Measurements from ENCODE around the gene IGF1R.

Gene IGF1R

DNA sequence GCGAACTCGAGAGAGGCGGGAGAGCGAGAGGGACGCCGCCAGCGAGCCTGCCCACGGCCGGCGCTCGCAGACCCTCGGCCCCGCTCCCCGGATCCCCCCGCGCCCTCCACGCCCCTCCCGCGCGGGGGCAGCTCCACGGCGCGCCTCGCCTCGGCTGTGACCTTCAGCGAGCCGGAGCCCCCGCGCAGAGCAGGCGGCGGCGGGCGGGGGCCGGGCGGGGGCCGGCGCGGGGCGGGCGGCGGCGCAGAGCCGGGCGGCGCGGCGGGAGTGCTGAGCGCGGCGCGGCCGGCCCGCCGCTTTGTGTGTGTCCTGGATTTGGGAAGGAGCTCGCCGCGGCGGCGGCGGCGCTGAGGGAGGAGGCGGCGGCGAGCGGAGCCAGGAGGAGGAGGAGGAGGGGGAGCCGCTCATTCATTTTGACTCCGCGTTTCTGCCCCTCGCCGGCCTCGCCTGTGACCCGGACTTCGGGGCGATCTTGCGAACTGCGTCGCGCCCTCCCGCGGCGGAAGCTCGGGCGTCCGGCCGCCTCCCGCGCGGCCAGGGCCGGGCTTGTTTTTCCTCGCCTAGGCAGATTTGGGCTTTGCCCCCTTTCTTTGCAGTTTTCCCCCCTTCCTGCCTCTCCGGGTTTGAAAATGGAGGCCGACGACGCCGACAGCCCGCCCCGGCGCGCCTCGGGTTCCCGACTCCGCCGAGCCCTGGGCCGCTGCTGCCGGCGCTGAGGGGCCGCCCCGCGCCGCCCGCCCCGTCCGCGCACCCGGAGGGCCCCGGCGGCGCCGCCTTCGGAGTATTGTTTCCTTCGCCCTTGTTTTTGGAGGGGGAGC lies 524 bp downstream of the IGF1R start:
- DNase-seq (ENCODE audit: low read depth), result no peak

DNA sequence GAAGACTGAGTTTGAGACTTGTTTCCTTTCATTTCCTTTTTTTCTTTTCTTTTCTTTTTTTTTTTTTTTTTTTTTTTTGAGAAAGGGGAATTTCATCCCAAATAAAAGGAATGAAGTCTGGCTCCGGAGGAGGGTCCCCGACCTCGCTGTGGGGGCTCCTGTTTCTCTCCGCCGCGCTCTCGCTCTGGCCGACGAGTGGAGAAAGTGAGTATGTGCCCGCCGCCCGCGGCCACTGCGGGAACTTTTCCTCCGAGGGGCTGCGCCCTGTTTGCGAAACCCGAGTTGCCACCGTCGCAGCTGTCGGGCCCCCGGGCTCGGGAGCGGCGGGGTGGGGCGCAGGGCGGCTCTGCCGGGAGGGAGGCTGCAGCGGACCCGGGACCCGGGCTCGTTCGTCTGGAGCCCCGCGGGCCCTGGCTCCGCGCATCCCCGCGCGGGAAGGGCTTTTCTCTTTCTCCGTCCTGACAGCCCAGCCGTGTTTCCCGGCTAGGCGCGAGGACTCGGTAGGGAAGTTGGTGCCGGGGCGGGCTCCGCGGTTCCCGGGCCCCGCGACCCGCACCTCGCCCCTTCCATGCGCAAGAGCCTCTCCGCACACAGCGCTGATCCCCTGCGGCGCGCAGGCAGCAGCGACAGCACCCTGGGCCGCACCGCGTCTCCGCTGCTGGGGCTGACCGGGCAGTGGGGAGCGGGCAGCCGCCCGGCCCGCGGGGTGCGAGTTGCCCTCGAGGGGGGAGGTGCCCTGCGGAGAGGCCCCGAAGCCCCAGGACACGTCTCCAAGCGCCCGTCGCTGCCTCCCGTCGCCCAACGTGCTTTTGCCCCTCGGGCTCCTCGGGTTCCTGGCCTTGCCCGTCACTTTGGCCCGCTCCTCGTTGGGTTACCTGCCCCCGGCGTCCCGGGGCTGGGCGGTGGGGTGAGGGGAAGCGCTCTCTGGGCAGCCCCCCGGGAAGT lies 1.4 kb downstream of the IGF1R start:
- DNase-seq (ENCODE audit: low read depth), result no peak

DNA sequence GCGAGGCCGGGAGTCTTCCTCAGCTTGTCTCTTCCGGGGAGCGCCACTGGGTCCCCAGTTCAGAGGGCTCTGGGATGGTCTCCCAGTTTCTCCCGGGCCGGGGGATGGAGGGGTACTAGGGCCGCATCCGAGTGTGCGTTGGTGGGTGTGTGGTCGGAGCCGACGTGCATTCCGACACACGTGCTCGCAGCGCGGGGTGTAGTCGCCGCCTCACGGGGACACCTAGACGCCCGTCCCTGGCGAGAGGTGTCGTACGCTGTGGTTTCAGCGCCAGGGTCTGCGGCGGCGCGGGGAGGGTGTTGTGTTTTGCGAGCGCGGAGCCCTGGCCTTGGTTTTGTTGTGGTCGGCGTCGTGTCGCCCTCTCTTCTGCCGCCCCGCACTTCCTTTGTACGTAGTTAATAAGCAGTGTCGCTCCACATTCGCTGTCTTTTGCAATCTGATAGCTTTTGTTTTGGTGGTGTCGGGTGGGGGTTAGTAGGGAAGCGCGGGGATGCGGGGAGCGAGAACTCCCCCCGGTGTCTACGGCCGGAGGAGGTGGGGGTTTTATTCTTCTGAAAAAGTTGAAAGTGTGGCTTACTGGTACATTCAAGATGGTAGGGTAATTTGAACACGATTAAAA lies 2.2 kb downstream of the IGF1R start:
- no peak for DNase-seq (ENCODE audit: low read depth)

DNA sequence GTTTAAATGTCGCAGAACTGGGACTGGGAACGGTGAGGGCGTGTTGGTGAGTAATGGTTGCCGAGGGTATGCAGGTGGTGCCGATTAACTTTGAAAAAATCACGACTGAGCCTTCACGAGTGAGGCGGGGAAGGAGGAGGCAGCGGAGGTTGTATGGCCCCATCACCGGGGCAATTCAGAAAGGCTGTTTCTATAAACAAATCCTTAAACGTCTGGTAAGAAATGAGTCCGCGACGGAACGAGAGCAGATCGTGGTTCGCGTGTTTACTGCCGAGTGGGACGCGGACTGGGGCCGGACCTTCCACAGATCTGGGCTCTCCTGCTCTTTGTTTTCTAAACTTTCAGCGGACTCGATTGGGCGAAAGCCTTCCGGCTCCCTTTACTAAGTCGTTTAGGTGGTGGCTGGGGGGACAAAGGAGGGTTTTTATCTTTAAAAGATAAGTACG lies 2.7 kb downstream of the IGF1R start:
- DNase-seq (ENCODE audit: low read depth), result no peak

DNA sequence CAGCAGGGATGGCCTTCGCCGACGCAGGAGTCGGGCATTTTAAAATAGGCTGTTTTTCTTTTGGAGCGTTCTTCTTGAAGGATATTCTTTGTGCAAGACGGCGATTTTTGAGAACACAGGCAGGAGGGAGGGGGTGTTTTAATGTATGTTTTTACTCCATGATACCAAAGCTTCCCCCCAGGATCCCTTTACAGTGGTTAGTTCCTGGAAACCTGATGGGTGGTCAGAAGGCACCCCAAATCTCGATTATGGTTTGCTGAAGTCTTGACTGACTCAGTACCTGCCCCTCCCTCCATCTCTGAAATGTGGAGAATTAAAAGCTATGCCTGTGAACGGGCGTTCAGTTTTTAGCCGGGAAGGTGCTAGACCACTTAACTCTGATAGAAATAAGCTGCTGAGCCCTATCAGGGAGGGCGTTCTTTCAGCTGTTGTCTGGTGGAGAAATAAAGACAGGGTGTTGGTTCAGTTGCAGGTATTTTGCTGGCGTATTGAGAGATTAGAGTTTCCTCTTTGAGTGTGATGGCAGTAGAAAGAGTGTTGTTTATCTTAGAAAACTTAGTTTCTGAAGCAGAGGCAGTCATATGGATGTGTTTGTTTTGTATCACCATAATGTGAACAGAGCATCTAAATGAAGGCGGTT lies 3.4 kb downstream of the IGF1R start:
- DNase-seq (ENCODE audit: low read depth), result no peak

DNA sequence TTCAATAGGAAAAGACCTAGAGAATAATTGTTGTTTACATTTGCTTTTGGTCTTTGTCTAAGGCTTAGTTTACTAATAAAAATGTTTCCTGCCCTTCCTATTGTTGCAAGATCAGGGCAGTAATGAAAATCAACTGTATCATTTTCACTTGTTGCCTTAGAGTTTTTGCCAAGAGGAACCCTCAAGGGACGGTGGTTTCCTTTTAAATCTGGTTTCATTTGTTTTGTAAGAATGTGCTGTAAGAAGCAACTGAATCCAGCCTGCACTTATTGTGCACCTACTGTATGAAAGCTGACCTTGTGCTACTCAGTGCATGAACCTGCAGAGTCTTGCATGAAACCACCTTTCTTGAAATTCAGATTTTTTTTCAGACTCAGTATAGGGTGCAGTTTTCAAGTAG lies 5.3 kb downstream of the IGF1R start:
- DNase-seq (ENCODE audit: low read depth), result no peak

DNA sequence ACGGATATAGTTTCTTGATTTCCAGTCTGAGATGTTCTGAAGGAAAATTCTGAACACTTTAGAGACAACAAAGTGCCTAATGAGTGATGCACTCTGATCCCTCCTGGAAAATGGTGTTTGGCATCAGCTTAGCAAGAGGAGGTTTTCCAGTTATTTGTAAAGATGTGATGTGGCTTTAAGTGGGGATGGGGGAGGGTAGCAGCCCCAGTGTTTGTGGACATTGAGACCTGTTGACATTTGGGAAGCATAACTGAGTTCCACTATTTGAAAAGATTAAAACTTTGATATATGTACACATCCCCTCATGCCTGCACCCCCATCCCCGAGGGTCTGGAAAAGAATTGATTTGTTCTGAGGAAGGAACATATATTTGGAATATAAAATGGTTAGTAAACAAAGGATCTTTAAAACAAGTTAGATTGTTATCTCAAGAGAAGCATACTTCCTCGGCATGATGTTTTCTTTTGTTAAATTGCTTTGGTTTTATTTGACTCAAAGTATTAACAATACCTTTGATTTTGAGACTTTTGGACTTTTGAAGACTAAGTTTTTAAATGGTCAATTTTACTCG lies 6.5 kb downstream of the IGF1R start:
- DNase-seq (ENCODE audit: low read depth), result no peak

DNA sequence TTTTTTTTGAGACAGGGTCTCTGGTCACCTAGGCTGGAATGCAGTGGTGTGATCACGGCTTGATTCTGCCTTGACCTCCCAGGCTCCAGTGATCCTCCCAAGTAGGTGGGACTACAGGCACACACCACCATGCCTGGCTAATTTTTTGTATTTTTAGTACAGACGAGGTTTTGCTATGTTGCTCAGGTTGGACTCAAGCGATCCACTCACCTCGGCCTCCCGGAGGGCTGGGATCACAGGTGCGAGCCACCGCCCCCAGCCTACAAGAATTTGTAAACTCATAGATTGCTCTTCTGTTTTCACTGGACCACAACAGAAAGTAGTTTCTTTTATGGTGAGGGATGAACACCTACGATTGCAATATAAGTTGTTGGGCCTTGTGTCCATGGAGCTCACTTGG lies 7.4 kb downstream of the IGF1R start:
- no peak for DNase-seq (ENCODE audit: low read depth)

DNA sequence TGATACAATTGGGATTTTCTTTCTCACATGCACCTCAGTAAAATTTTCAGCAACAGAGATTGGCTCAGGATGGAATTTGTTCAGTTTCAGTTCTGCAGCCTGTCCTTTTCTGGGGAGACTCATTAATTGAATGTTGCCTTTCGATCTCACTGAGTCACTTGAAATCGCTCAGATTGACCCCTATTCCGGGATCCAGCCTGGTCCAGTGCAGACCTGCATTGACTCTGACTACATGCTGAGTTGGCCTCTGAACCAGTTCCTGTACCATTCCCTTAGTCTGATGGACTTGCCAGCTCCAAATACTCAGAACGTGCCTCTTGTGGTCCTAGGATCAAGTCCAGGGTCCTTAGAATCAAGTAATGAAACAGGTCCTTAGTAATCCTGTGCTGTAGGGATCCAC lies 9.4 kb downstream of the IGF1R start:
- DNase-seq (ENCODE audit: low read depth), result no peak

DNA sequence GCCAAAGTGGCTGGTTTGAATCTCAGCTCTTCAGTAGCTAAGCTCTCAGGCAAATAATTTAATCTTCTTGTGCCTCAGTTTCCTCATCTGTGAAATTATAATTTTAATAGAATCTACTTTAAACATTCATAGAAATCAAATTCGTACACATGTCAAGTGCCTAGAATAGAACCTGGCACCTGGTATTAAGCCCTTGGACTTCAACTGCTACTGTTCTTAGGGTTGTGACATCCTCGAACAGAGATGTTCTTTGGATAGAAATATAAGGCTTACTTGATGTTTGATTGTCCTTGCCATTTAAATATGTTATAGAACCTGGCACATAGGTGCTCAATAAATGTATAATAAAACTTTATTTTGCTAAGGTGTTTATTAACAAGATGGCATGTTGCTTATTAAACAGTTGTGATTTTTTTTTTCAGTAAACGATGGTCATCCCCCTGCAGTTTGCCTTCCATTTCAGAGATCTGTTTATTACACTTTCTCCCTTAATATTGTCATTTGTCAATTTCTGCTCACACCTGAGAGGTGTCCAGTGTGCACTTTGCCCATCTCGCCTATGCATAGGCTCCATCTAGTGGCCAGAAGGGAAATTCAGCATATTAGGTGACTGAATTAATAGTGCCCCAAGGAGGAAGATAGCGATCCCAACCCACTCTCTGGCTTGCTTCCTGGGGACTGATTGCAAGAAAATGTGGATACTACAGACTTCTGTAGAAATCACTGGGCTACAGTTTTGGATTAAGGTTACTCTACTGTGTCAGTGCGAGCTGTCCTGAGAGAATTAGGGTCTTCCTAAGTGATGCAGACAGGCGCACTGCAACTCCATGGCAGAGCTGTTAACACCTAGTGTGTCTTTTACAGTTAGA lies 10.7 kb downstream of the IGF1R start:
- DNase-seq (ENCODE audit: low read depth), result no peak

DNA sequence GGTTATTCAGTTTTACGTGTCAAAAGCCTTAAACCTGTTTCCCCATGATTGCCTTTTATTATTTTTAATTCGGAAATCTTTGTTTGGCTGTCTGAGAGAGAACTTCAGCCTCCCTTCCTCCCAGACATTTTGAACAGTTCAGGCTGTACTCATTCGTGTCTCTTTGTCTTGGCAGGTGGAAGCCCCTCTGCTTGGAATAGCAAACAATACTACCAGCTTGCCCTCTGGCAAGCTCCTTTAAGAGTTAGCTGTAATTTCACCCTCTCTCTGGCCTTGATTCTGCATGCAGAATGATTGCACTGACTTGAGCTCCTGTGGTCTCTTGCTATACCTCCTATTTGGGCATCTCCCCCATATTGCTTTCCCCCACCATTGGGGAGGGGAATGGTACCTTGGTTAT lies 11.7 kb downstream of the IGF1R start:
- no peak for DNase-seq (ENCODE audit: low read depth)

DNA sequence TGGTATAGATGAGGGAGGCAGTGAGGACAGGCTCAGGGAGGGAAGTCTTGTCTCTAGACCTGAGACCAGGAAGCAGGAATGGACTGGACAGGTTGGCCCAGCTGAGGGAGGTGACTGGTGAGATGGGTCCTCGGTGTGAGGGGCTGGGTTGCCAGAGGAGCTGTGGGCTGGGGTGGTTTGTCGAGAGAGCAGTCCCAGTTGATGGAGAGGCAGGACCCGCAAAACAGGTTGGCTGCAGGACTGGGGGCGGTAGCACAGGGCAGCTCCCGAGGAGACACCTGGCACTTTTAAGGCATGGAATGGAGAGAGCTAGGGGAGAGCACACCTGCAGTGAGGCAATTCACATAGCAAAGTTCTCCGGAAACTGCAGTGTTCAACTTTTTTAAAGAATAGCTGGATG lies 14.7 kb downstream of the IGF1R start:
- no peak for DNase-seq (ENCODE audit: low read depth)

DNA sequence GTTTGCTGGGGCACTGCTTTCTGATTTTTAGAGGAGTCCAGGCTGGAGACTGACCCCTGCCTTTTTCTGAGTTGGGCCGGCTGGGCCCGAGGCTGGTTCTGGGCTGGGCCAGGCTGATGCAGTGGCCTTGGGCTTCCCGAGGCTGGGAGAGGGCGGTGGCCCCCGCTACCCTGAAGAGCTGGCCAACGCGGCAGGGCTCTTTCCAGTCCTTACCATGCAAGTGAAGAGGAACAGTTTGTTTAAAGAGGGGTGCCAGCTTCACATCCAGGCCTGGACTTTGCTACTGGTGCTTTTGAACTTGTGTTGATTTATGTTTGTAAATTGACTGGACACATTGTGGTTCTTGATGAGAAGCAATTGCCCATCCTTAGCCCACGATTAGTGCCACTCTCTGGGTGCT lies 15.3 kb downstream of the IGF1R start:
- DNase-seq (ENCODE audit: low read depth), result no peak

DNA sequence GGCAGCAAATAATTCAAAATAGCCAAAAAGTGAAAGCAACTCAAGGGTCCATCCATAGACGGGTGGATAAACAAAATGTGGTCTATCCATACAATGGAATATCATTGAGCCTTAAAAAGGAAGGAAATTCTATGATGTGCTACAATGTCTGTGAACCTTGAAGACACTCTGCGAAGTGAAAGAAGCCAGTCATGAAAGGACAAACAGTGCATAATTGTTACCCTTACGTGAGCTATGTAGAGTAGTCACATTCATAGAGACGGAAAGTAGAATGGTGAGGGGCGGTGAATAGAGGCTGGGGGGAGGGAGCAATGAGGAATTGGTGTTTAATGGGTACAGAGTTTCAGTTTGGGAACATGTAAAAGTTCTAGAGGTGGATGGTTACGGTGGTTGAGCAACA lies 18.1 kb downstream of the IGF1R start:
- DNase-seq (ENCODE audit: low read depth), result no peak

DNA sequence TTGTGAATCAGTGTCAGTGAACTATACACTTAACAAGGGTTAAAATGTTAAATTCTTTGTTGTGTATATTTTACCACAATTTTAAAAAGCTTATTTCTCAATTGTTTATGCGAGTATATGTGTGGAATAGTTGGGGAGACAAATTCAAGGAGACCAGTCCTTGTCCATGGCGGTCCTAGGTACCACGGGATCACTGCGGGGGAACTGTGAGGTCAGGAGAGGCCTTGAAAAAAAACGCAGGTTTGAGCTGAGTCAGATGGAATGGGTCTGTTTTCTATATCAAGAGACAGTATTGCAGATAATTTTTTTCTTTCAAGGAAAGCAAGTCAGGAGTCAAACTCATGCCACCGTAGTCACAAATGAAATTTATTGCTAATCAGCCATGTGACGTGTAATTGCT lies 18.5 kb downstream of the IGF1R start:
- no peak for DNase-seq (ENCODE audit: low read depth)

DNA sequence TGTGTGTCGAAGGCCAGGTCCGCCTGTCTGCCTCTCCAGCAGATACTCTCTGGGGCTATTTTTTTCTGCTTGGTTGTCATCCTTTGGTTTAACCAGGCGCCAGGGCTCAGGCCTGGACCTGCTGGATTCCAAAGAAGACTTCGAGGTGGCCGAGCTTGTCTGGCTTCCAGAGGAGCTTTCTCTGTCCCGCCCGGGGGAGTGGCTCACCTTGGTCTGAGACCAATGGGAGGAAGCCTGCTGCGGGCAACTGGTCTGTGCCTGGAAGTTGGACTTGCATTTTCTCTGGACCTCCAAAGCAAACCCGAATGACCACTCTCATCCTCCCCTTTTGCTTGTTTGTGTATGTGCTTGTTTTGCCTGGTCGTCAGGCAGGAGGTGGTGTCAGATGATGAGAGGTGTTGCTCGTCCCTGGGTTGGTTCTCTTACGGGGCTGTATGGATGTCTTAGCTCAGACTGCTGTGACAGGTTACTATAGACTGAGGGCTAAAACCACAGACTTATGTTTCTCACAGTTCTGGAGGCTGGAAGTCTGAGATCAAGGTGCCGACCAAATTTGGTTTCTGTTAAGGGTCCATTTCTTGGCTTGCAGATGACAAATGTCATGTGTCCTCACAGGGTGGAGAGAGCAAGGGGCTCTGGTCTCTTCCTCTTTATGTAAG lies 19.3 kb downstream of the IGF1R start:
- DNase-seq (ENCODE audit: low read depth), result no peak

DNA sequence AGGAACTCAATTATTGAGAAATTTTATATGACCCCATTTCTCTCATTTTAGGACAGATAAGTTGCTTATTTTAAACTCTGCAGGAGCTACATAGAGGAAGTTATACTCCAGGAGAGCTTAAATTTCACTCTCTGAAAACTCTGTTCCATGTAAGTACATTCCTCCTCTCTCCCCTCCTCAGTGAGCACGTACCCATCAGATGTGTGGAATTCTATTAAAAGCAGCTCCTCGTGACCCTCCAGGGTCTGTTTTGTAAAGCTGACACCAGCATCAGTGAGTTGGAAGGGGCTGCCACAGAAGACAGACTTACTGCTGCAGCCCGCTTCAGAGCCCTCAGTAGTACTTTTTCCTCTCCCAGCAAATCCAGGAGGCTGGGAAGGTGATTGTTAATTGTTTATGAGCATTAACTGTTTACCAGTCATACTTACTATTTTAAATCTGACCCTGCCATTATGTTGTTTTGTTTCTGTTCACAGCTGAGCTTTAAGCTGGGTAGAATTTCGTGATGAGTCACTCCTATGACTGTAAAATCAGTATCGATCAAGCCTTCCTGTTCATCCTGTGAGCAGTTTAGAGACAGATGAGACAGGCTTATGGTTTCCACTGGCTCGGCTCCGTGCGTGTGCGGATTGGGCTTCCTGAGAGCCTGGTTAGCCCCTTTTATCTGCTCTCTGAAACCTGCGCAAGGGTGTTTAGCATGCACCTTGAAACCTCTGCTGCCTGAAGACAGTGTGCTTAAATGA lies 20.4 kb downstream of the IGF1R start:
- no peak for DNase-seq (ENCODE audit: low read depth)

DNA sequence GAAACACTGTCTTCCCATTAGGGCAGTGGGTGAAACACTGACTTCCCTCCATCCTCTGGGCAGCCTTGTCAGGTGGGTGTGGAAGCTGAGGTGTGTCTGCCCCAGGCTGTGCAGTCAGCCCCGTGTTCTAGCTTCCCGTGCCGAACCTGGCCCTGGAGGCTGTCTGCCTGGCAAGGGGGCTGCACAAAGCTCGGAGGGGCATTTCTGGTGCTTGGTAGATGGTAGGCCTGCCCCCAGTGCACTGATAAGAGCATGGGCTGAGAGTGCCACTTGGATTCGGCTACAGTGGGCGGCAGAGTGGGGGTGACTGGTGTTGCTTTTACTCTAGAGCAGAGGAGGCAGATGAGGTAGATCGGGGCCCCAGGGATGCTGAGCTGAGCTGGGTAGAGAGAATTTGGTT lies 21.3 kb downstream of the IGF1R start:
- no peak for DNase-seq (ENCODE audit: low read depth)
